NB4 (cell line): ENCODE data around the gene UVRAG.
A peak's percentile ranks its signal among the peaks of the same experiment; 100 is the strongest.

ENCODE experiments used
- DNase-seq: peaks from one replicate; pipeline ENCODE4 v3.0.0; 2010; ENCODE audit warnings: low read depth
- H3K4me3 ChIP-seq: one replicate; pipeline ENCODE4 v1.5.1; 2011; ENCODE audit warnings: mild to moderate bottlenecking, low read depth, low read length, moderate library complexity
- CTCF ChIP-seq: IDR thresholded peaks from one replicate; pipeline ENCODE4 v1.5.1; 2012; ENCODE audit warnings: low read depth, low read length
- MAX ChIP-seq: IDR thresholded peaks from 2 replicates; pipeline ENCODE4 v1.6.1; 2011; ENCODE audit warnings: low read depth, low read length
- MYC ChIP-seq: IDR thresholded peaks from 2 replicates; pipeline ENCODE4 v1.6.1; 2011; ENCODE audit warnings: low read depth, low read length
- POLR2A ChIP-seq: IDR thresholded peaks from 2 replicates; pipeline ENCODE4 v1.6.1; 2011; ENCODE audit warnings: mild to moderate bottlenecking; ENCODE audit not compliant: insufficient read length; ENCODE audit errors: extremely low read depth

UVRAG gene

DNA sequence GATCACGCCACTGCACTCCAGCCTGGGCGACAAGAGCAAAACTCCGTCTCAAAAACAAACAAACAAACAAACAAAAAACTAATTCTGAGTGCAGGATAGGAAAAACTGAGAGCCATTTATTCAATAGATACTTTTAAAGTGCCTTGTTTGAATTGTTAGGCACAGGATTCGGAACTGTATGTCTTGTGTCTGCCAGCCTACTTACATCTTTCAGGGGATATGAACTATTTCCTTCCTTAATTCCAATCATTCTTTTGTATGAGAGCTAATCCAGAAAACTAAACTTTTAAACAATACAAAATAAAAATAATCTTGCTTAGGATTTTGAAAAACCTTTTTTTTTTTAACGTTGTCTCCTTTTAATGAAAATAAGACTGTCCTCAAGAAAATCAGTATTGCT lies 12.6 kb downstream of the UVRAG start:
- no peak for DNase-seq
- TF ChIP-seq POLR2A (no peak), MAX (no peak), CTCF (no peak)
- no peak overlapping the region for H3K4me3 ChIP-seq

DNA sequence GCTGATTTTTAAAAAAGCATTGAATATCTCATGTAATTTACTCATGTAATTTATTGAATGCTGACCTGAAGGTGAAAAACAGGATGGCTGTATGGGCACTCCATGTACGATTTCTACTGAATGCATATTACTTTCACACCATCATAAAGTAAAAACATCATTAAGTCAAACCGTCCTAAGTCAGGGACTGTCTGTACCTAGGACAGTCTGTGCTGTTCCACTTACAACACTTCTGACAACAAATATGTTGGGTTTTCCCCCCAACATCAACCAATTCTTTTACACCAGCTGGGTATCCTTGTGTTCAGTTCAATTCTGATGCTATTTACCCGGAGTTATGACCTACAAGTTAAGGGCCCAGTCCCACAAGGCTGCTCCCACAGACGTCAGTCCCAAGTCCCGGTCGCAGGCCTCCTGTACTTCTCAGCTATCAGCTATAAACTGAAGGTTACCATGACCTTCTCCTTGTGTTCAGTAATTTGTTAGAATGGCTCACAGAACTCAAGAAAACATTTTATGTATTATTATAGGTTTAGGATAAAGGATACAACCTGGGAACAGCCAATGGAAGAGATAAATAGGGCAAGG lies 17.0 kb downstream of the UVRAG start:
- no peak for DNase-seq
- H3K4me3 ChIP-seq: no peak overlapping the region
- TF ChIP-seq MYC: no peak
- no peak for TF ChIP-seq CTCF
- no peak for TF ChIP-seq MAX
- no peak for TF ChIP-seq POLR2A

GRCh38 chr11:75834728-75835127 lies 19.7 kb downstream of the UVRAG start:
- H3K4me3 ChIP-seq: no peak overlapping the region
- no peak for TF ChIP-seq POLR2A
- no peak for TF ChIP-seq MAX
- TF ChIP-seq MYC: no peak
- TF ChIP-seq CTCF: no peak
- no peak for DNase-seq

DNA sequence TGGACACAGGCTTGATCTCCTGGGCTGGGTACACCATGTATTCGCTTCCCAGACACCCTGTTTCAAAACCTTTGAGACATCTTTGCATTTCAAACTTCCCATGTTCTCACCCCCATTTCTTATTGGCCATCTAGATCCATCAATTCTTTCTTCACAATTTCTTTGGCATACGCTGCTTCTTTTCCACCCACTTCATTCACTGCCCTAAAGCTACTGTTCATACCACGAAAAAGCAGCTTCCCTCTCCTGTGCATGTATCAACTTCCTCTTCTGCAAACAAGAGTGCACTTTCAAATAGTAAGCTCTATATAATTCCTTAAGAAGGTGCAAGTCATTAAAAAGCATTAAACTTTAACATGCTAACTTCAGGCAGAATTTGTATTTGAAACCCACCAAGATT lies 21.4 kb downstream of the UVRAG start:
- DNase-seq: peak; percentile 49
- TF ChIP-seq CTCF: no peak
- no peak for TF ChIP-seq MYC
- no peak for TF ChIP-seq MAX
- H3K4me3 ChIP-seq: no peak overlapping the region

GRCh38 chr11:75839851-75840250 lies 24.8 kb downstream of the UVRAG start:
- no peak overlapping the region for H3K4me3 ChIP-seq
- DNase-seq: no peak
- no peak for TF ChIP-seq MYC
- TF ChIP-seq CTCF: no peak
- no peak for TF ChIP-seq POLR2A
- TF ChIP-seq MAX: no peak

GRCh38 chr11:75840522-75840921 lies 25.5 kb downstream of the UVRAG start:
- no peak for DNase-seq
- H3K4me3 ChIP-seq: no peak overlapping the region
- TF ChIP-seq POLR2A: no peak
- no peak for TF ChIP-seq MYC
- TF ChIP-seq MAX: no peak
- TF ChIP-seq CTCF: no peak
